ENCODE results near the gene TERT. TPM values are rescaled to one million over a fixed set of nuclear protein-coding genes. Genes with fewer than 3 reads are reported as not detected.

The TERT gene
- polyA plus RNA-seq, 1 donor from 2014 or later: not detected

DNA sequence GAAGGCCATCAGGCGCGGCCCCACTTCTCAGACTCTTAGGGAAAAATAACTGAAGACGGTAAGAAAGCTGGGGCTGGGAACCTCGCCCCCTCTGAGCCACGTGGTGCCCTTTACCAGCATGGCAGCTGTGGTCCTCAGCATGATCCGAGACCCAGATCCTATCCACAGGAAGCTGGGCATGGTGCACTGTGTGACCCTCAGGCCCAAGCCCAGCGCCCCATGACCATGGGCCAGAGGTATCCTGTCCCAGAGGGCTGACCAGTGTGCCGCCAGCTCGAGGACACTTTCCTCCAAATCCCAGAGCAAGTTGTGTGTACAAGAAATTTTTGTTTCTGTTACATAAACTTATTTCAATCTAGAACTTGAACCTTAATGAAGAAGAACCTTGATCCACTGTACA, 28.1 kb downstream of the TERT start:
- H3K9ac ChIP-seq (ENCODE audit: low read length): no peak overlapping the region

GRCh38 chr5:1265461-1266455, 29.1 kb downstream of the TERT start:
- Histone ChIP-seq H3K79me2 (replicated peaks; ENCODE audit: insufficient read depth, low read length) (no peaks in the 10 kb centered on the region), H3K9ac (ENCODE audit: low read length) (no peak overlapping the region), H4K20me1 (ENCODE audit: insufficient read depth) (no peaks in the 10 kb centered on the region), H3K4me2 (ENCODE audit: low read length) (no peak overlapping the region), H3F3A (ENCODE audit: insufficient read depth, low read length, poor library complexity, severe bottlenecking) (no peaks in the 10 kb centered on the region), H3K9me3 (ENCODE audit: low read length) (peaks cover 8% of the 10 kb centered on the region), H3K36me3 (ENCODE audit: insufficient read depth, low read length) (no peaks in the 10 kb centered on the region), H3K27me3 (ENCODE audit: insufficient read depth, low read depth, low read length) (no peaks in the 10 kb centered on the region), H3K9me2 (ENCODE audit: insufficient read depth, low read length) (no peaks in the 10 kb centered on the region), H3K4me3 (ENCODE audit: low read length) (no peak overlapping the region), H3K27ac (ENCODE audit: low read length) (no peak overlapping the region), H2AFZ (ENCODE audit: low read depth, low read length) (no peak overlapping the region)
- TF ChIP-seq SMC3 (conservative IDR thresholded peaks at IDR 0.05; ENCODE audit: poor library complexity): no peak
- no peak for TF ChIP-seq MXI1 (conservative IDR thresholded peaks at IDR 0.05; ENCODE audit: poor library complexity, severe bottlenecking)
- TF ChIP-seq EZH2 (IDR thresholded peaks at IDR 0.05; ENCODE audit: borderline replicate concordance, insufficient read depth, low read length, poor library complexity, severe bottlenecking): no peak
- no peak for TF ChIP-seq POLR2AphosphoS5 (IDR thresholded peaks at IDR 0.05)
- TF ChIP-seq, protein P1, sequence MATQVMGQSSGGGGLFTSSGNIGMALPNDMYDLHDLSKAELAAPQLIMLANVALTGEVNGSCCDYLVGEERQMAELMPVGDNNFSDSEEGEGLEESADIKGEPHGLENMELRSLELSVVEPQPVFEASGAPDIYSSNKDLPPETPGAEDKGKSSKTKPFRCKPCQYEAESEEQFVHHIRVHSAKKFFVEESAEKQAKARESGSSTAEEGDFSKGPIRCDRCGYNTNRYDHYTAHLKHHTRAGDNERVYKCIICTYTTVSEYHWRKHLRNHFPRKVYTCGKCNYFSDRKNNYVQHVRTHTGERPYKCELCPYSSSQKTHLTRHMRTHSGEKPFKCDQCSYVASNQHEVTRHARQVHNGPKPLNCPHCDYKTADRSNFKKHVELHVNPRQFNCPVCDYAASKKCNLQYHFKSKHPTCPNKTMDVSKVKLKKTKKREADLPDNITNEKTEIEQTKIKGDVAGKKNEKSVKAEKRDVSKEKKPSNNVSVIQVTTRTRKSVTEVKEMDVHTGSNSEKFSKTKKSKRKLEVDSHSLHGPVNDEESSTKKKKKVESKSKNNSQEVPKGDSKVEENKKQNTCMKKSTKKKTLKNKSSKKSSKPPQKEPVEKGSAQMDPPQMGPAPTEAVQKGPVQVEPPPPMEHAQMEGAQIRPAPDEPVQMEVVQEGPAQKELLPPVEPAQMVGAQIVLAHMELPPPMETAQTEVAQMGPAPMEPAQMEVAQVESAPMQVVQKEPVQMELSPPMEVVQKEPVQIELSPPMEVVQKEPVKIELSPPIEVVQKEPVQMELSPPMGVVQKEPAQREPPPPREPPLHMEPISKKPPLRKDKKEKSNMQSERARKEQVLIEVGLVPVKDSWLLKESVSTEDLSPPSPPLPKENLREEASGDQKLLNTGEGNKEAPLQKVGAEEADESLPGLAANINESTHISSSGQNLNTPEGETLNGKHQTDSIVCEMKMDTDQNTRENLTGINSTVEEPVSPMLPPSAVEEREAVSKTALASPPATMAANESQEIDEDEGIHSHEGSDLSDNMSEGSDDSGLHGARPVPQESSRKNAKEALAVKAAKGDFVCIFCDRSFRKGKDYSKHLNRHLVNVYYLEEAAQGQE (IDR thresholded peaks at IDR 0.05; ENCODE audit: borderline replicate concordance): no peak
- TF ChIP-seq TAF1 (IDR thresholded peaks at IDR 0.05; ENCODE audit: low read depth): no peak
- TF ChIP-seq, protein P2, sequence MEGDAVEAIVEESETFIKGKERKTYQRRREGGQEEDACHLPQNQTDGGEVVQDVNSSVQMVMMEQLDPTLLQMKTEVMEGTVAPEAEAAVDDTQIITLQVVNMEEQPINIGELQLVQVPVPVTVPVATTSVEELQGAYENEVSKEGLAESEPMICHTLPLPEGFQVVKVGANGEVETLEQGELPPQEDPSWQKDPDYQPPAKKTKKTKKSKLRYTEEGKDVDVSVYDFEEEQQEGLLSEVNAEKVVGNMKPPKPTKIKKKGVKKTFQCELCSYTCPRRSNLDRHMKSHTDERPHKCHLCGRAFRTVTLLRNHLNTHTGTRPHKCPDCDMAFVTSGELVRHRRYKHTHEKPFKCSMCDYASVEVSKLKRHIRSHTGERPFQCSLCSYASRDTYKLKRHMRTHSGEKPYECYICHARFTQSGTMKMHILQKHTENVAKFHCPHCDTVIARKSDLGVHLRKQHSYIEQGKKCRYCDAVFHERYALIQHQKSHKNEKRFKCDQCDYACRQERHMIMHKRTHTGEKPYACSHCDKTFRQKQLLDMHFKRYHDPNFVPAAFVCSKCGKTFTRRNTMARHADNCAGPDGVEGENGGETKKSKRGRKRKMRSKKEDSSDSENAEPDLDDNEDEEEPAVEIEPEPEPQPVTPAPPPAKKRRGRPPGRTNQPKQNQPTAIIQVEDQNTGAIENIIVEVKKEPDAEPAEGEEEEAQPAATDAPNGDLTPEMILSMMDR (IDR thresholded peaks at IDR 0.05; ENCODE audit: poor library complexity, severe bottlenecking): no peak
- TF ChIP-seq EP300 (conservative IDR thresholded peaks at IDR 0.05; ENCODE audit: poor library complexity, severe bottlenecking): no peak

More for the DNA sequence above, 28.1 kb downstream of the TERT start:
- Histone ChIP-seq H2AFZ (ENCODE audit: low read depth, low read length) (no peak overlapping the region), H3F3A (ENCODE audit: insufficient read depth, low read length, poor library complexity, severe bottlenecking) (no peaks in the 10 kb centered on the region), H3K9me2 (ENCODE audit: insufficient read depth, low read length) (no peaks in the 10 kb centered on the region), H3K27me3 (ENCODE audit: insufficient read depth, low read depth, low read length) (no peaks in the 10 kb centered on the region), H3K9me3 (ENCODE audit: low read length) (peaks cover 8% of the 10 kb centered on the region), H3K79me2 (replicated peaks; ENCODE audit: insufficient read depth, low read length) (no peaks in the 10 kb centered on the region), H3K4me3 (ENCODE audit: low read length) (no peak overlapping the region), H3K36me3 (ENCODE audit: insufficient read depth, low read length) (no peaks in the 10 kb centered on the region), H3K4me2 (ENCODE audit: low read length) (no peak overlapping the region), H3K27ac (ENCODE audit: low read length) (no peak overlapping the region), H4K20me1 (ENCODE audit: insufficient read depth) (no peaks in the 10 kb centered on the region)
- TF ChIP-seq EP300 (conservative IDR thresholded peaks at IDR 0.05; ENCODE audit: poor library complexity, severe bottlenecking): no peak
- no peak for TF ChIP-seq TAF1 (IDR thresholded peaks at IDR 0.05; ENCODE audit: low read depth)
- TF ChIP-seq, protein P2 (IDR thresholded peaks at IDR 0.05; ENCODE audit: poor library complexity, severe bottlenecking): no peak
- TF ChIP-seq RAD21 (conservative IDR thresholded peaks at IDR 0.05): no peak
- TF ChIP-seq POLR2AphosphoS5 (IDR thresholded peaks at IDR 0.05): no peak
- TF ChIP-seq EZH2 (IDR thresholded peaks at IDR 0.05; ENCODE audit: borderline replicate concordance, insufficient read depth, low read length, poor library complexity, severe bottlenecking): no peak
- no peak for TF ChIP-seq MXI1 (conservative IDR thresholded peaks at IDR 0.05; ENCODE audit: poor library complexity, severe bottlenecking)
- no peak for TF ChIP-seq SMC3 (conservative IDR thresholded peaks at IDR 0.05; ENCODE audit: poor library complexity)
- TF ChIP-seq, protein P1 (IDR thresholded peaks at IDR 0.05; ENCODE audit: borderline replicate concordance): no peak

Data from neural cell (in vitro differentiated cells).